ENCODE measurements around the gene TOB2.

- TF ChIP-seq EZH2 (IDR thresholded peaks at IDR 0.05; ENCODE audit: insufficient read depth, poor library complexity, severe bottlenecking): no peak
- TF ChIP-seq EZH2phosphoT487 (IDR thresholded peaks at IDR 0.05; ENCODE audit: insufficient read depth, low read depth): no peak
These were observed 1.0 kb upstream of the TOB2 start for GRCh38 chr22:41447435-41448188.

Measured in GM23248 (cell line).